Measurements from ENCODE around the gene ZNF543. TPM values are rescaled to one million over a fixed set of nuclear protein-coding genes. Genes with fewer than 3 reads are reported as not detected.

ZNF543 gene
- total and polyA plus RNA-seq, 2 of the 4 experiments (the other 2 are of a cell fraction): 1.8 to 9.0 TPM

DNA sequence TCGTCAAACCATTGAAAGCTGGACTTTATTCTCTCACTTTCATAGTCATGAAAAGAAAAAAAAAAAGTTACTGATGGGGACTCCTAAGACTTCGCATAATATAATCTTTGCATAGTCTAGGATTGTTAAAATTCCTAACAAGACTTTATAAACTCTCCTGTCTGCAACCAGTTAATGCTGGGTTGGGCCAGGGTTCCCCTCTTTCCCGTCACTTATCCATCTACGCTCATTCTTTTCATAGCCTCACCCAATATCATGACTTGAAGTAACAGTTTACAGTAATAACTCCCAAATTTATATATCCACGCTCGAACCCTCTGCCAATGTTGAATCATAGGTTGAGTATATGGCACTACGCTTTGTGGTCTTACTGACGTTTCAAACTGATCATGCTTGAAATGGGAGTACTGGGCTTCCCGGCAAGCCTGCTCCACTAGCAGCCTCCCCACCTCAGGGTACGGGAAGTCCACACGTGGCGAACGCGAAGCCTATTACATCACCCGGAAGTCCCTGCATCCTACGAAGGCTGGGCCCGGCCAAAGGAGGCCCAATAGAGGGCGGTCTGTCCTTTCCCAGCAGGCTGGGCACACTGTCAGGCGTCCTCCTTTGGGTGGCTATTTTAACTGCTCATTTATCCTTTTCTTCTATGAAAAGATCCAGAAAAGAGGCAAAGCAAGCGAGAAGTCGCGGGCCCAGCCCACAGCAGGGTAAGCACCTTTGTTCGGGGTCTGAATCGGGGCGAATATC lies 40.7 kb upstream of the ZNF543 start (continued):
- TF ChIP-seq, protein P1, sequence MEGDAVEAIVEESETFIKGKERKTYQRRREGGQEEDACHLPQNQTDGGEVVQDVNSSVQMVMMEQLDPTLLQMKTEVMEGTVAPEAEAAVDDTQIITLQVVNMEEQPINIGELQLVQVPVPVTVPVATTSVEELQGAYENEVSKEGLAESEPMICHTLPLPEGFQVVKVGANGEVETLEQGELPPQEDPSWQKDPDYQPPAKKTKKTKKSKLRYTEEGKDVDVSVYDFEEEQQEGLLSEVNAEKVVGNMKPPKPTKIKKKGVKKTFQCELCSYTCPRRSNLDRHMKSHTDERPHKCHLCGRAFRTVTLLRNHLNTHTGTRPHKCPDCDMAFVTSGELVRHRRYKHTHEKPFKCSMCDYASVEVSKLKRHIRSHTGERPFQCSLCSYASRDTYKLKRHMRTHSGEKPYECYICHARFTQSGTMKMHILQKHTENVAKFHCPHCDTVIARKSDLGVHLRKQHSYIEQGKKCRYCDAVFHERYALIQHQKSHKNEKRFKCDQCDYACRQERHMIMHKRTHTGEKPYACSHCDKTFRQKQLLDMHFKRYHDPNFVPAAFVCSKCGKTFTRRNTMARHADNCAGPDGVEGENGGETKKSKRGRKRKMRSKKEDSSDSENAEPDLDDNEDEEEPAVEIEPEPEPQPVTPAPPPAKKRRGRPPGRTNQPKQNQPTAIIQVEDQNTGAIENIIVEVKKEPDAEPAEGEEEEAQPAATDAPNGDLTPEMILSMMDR (conservative IDR thresholded peaks at IDR 0.05; ENCODE audit: low read depth, low read length): peak; percentile 41
